Measurements from ENCODE around the gene MICA. TPM values are rescaled to one million over a fixed set of nuclear protein-coding genes. Genes with fewer than 3 reads are reported as not detected.
"Not testable (repeated sequence)": the region's sequence is repeated elsewhere in the genome, so short reads cannot be mapped to it uniquely, and the experiment has no call there.

MICA gene
- total RNA-seq, 1 donor from 2014 or later = 33.1 TPM

GRCh38 chr6:31399589-31400466 is 3.6 kb upstream of the MICA start:
- peak overlapping the region; percentile 82 for H3K4me3 ChIP-seq
- ATAC-seq = peak; percentile 86
- intact Hi-C loops (cut with DNase I) = loop anchor here (10.0 kb wide), 1 partner anchor 45 kb away; no protein-coding TSS in a partner anchor
- peak; percentile 96 for DNase-seq
- peaks cover 57% of the 10 kb centered on the region for H3K4me1 ChIP-seq
- H3K9me3 ChIP-seq = no peaks in the 10 kb centered on the region
- peaks cover 2% of the 10 kb centered on the region for H3K36me3 ChIP-seq
- H3K27me3 ChIP-seq (ENCODE audit: low read depth) = no peaks in the 10 kb centered on the region
- peak overlapping the region; percentile 100 for H3K27ac ChIP-seq
- peak; percentile 88 for TF ChIP-seq CTCF (IDR thresholded peaks at IDR 0.05)

- H3K36me3 ChIP-seq = peaks cover under 1% of the 10 kb centered on the region
- peak overlapping the region; percentile 82 for H3K4me3 ChIP-seq
- no peaks in the 10 kb centered on the region for H3K9me3 ChIP-seq
- DNase-seq (peak; percentile 92), ATAC-seq (peak; percentile 81 to 84)
- intact Hi-C loops (cut with DNase I) = no loop called here
- H3K27me3 ChIP-seq (ENCODE audit: low read depth) = no peaks in the 10 kb centered on the region
- H3K4me1 ChIP-seq = peaks cover 62% of the 10 kb centered on the region
- peak overlapping the region; percentile 100 for H3K27ac ChIP-seq
- no peak for TF ChIP-seq CTCF (IDR thresholded peaks at IDR 0.05)
These were observed 2.7 kb upstream of the MICA start for GRCh38 chr6:31400467-31401289.

- H3K27me3 ChIP-seq (ENCODE audit: low read depth) = no peaks in the 10 kb centered on the region
- intact Hi-C loops (cut with DNase I) = no loop called here
- DNase-seq = no peak
- no peak for TF ChIP-seq CTCF (IDR thresholded peaks at IDR 0.05)
- peak; percentile 30 to 59 for ATAC-seq
- no peaks in the 10 kb centered on the region for H3K9me3 ChIP-seq
- H3K4me3 ChIP-seq = peak overlapping the region; percentile 82
- peaks cover 70% of the 10 kb centered on the region for H3K4me1 ChIP-seq
- peaks cover 4% of the 10 kb centered on the region for H3K36me3 ChIP-seq
- peak overlapping the region; percentile 100 for H3K27ac ChIP-seq
These were observed 2.0 kb upstream of the MICA start for GRCh38 chr6:31401403-31401802.

GRCh38 chr6:31402324-31403282 is 792 bp upstream of the MICA start:
- Histone ChIP-seq H3K9me3 (no peaks in the 10 kb centered on the region), H3K36me3 (peaks cover 4% of the 10 kb centered on the region), H3K4me1 (peaks cover 69% of the 10 kb centered on the region), H3K27ac (peak overlapping the region; percentile 100), H3K27me3 (ENCODE audit: low read depth) (no peaks in the 10 kb centered on the region), H3K4me3 (peak overlapping the region; percentile 82)
- intact Hi-C loops (cut with DNase I) = no loop called here
- no peak for DNase-seq
- no peak for ATAC-seq
- no peak for TF ChIP-seq CTCF (IDR thresholded peaks at IDR 0.05)

- H3K36me3 ChIP-seq; DNase-seq; H3K9me3 ChIP-seq; H3K27me3 ChIP-seq (ENCODE audit: low read depth); ATAC-seq; intact Hi-C loops (cut with DNase I): not testable (repeated sequence)
- H3K4me3 ChIP-seq = peak overlapping the region; percentile 82
- H3K4me1 ChIP-seq = peaks cover 69% of the 10 kb centered on the region
- peak overlapping the region; percentile 100 for H3K27ac ChIP-seq
These were observed 618 bp downstream of the MICA start for GRCh38 chr6:31404061-31404364.
